Measurements from ENCODE around the gene BROX.
"Not testable (repeated sequence)": the region's sequence is repeated elsewhere in the genome, so short reads cannot be mapped to it uniquely, and the experiment has no call there.

DNA sequence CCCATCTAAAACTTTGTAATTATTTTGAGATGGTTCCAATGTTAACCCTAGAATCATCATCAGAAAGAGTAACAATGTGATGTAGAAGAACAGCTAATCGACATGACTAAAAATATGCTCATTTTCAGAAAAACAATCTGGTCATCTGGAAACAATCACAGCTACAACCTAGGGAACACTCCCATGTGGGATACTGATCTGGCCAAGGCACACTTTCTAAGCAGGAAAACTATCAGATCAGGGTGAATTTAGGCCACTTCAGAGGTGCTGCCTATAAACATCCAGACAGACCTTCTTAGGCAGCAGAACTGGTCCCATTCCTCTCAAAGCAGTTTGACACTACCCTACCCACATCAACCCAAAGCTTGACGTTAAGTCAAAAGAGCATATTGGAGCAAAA lies 43.3 kb upstream of the BROX start:
- TF ChIP-seq YY1 (IDR thresholded peaks at IDR 0.05; ENCODE audit: insufficient read depth, insufficient read length); SUZ12 (IDR thresholded peaks at IDR 0.05; ENCODE audit: extremely low read depth, insufficient read depth, insufficient read length): not testable (repeated sequence)

Data from NT2/D1 (cell line).